ENCODE measurements around the gene THBS3.

The THBS3 gene

DNA sequence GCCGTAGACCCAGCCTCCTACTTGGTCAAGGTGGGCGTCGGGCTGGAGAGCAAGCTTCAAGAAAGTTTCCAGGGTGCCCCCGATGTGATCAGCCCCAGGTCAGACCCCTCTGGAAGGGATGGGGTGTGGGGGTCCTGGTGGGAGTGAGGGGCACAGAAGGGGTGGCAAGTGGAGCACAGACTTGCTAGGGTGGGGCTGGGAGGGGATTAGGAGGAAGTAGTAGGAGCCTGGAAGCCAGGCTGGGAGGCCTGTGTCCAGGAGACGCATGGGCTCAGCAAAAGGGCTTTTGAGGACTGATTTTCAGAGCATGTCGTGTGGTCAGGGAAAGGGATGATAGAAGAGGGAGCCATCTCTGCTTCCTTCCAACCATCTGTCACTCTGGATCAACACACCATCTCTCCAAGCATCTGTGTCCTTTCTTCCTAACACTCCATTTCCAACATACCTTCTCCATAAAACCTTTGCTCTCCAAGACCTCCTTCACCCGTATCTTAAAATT is 25.6 kb downstream of the THBS3 start:
- Histone ChIP-seq H3K4me3 (ENCODE audit: low read depth, low read length) (no peak overlapping the region), H3K36me3 (peaks cover 27% of the 10 kb centered on the region), H3K27me3 (ENCODE audit: insufficient read depth, low read depth, severe bottlenecking) (no peaks in the 10 kb centered on the region), H3K27ac (peak overlapping the region; percentile 67), H3K9me3 (ENCODE audit: severe bottlenecking) (no peaks in the 10 kb centered on the region)
- TF ChIP-seq, protein P1, sequence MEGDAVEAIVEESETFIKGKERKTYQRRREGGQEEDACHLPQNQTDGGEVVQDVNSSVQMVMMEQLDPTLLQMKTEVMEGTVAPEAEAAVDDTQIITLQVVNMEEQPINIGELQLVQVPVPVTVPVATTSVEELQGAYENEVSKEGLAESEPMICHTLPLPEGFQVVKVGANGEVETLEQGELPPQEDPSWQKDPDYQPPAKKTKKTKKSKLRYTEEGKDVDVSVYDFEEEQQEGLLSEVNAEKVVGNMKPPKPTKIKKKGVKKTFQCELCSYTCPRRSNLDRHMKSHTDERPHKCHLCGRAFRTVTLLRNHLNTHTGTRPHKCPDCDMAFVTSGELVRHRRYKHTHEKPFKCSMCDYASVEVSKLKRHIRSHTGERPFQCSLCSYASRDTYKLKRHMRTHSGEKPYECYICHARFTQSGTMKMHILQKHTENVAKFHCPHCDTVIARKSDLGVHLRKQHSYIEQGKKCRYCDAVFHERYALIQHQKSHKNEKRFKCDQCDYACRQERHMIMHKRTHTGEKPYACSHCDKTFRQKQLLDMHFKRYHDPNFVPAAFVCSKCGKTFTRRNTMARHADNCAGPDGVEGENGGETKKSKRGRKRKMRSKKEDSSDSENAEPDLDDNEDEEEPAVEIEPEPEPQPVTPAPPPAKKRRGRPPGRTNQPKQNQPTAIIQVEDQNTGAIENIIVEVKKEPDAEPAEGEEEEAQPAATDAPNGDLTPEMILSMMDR (IDR thresholded peaks at IDR 0.05; ENCODE audit: low read depth, low read length), result no peak
- peak; percentile 89 for DNase-seq

DNA sequence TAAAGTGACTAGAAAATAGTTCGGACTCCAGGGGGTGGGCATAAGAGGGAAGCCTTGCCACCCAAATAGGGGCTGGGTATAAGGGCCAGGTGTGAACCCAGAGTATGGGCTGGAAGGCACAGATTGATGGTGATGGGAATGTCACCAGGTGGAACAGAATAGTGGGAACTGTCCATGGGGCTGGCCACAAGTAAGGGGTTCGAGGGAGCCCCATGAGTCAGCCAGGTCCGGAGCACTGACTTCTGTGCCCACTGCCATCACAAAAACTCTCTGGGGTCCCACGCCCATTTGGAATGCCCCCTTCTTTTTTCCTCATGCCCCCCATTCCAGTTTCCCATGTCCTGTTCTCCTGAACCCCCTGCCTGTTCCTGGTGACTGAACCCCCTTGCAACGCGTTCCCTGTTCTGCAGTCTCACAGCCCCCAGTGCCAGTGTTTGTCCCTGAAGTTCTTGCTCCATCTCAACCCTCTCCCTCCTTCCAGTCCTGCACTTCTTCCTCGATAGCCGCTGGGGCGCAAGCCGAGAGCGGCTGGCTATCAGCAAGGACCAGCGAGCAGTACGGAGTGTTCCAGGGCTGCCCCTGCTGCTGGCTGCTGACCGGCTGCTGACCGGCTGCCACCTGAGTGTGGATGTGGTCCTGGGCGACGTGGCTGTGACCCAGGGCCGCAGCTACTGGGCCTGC is 26.2 kb downstream of the THBS3 start:
- Histone ChIP-seq H3K27me3 (ENCODE audit: insufficient read depth, low read depth, severe bottlenecking) (no peaks in the 10 kb centered on the region), H3K36me3 (peaks cover 30% of the 10 kb centered on the region), H3K4me3 (ENCODE audit: low read depth, low read length) (no peak overlapping the region), H3K9me3 (ENCODE audit: severe bottlenecking) (no peaks in the 10 kb centered on the region), H3K27ac (peak overlapping the region; percentile 67)
- peak; percentile 11 for DNase-seq
- TF ChIP-seq, protein P1 (IDR thresholded peaks at IDR 0.05; ENCODE audit: low read depth, low read length), result no peak

DNA sequence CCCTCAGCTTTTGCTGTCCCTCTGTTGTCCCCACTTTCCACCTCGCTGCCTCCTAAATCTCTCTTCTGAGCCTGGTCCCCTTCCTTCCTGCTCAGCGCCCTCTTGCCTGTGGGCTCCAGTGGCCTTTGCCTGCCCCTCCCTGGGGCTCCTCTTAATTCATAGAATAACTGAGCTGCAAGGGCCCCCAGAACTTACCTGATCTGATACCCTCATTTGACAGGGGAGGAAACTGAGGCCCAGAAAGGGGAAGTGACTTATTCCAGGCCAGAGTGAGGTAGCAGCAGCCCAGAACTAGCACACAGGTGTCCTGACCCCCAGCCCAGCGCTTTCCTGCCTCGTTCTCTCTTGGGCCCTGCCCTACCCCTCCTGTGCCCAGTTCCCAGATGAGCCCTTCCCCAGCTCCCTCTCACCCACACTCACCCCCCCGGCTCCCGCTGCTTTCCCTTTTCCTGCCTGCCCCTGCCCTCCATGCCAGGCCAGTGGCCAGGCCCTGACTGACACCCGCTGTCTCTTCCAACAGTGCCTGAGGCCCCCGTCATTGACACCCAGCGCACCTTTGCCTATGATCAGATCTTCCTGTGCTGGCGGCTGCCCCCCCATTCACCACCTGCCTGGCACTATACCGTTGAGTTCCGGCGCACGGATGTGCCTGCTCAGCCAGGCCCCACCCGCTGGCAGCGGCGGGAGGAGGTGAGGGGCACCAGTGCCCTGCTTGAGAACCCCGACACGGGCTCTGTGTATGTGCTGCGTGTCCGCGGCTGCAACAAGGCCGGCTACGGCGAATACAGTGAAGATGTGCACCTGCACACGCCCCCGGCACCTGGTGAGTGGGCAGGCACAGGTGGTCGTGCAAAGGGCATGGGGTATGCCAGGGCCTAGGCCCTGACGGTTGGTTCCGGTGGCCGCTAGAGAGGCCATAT is 28.3 kb downstream of the THBS3 start:
- TF ChIP-seq, protein P1 (IDR thresholded peaks at IDR 0.05; ENCODE audit: low read depth, low read length), result no peak
- Histone ChIP-seq H3K4me3 (ENCODE audit: low read depth, low read length) (no peak overlapping the region), H3K9me3 (ENCODE audit: severe bottlenecking) (no peaks in the 10 kb centered on the region), H3K27me3 (ENCODE audit: insufficient read depth, low read depth, severe bottlenecking) (no peaks in the 10 kb centered on the region), H3K27ac (no peak overlapping the region), H3K36me3 (peaks cover 30% of the 10 kb centered on the region)
- DNase-seq, result peak; percentile 29

DNA sequence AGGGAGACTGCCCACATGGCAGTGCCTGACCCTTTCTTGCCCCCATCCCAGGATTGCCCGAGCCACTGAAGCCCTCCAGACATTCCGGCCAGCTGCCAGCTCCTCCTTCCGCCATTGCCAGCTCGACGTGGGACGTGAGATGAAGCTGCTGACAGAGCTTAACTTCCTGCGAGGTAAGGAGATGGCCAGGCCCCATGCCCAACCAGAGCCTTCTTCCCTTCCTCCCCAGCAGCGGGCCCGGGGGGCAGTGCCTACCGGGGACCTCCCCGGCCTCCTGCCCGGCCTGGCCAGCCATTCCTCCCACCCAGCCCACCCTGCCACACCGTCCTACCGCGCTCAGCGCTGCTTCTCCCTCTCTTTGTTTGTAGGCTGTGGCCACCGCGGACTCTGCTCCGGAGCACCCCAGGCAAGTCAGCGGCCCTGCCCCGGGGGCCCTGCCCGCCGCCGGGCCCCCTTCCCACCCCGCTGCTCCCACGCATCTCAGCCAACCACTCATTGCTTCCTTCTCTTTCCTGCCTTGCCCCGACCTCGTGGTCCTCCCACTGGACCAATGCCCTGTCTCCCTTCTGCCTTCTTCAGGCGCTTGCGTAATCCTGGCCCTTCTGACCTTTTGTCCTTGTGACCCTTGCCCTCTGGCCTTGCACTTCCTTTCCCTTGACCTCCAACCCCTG is 29.1 kb downstream of the THBS3 start:
- Histone ChIP-seq H3K36me3 (peaks cover 30% of the 10 kb centered on the region), H3K27ac (no peak overlapping the region), H3K27me3 (ENCODE audit: insufficient read depth, low read depth, severe bottlenecking) (no peaks in the 10 kb centered on the region), H3K9me3 (ENCODE audit: severe bottlenecking) (no peaks in the 10 kb centered on the region), H3K4me3 (ENCODE audit: low read depth, low read length) (no peak overlapping the region)
- DNase-seq, result peak; percentile 25
- TF ChIP-seq, protein P1 (IDR thresholded peaks at IDR 0.05; ENCODE audit: low read depth, low read length), result no peak

DNA sequence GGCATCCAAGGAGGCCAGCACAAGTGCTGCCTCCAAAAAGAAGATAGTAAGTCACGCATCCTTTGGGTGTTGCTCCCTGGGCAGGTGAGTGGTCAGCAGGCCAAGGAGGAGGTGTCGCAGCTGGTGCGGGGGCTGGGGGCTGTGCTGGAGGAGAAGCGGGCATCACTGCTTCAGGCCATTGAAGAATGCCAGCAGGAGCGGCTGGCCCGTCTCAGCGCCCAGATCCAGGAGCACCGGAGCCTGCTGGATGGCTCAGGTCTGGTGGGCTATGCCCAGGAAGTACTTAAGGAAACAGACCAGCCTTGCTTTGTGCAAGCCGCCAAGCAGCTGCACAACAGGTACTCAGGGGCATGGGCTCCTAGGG is 29.8 kb downstream of the THBS3 start:
- no peak overlapping the region for H3K4me3 ChIP-seq (ENCODE audit: low read depth, low read length)

More for the DNA sequence above, 29.8 kb downstream of the THBS3 start:
- Histone ChIP-seq H3K27ac (no peak overlapping the region), H3K36me3 (peaks cover 30% of the 10 kb centered on the region), H3K9me3 (ENCODE audit: severe bottlenecking) (no peaks in the 10 kb centered on the region), H3K27me3 (ENCODE audit: insufficient read depth, low read depth, severe bottlenecking) (no peaks in the 10 kb centered on the region)
- TF ChIP-seq, protein P1 (IDR thresholded peaks at IDR 0.05; ENCODE audit: low read depth, low read length), result no peak
- peak; percentile 22 for DNase-seq

All from WERI-Rb-1 (cell line).